Measurements from ENCODE around the gene TLCD4. TPM values are rescaled to one million over a fixed set of nuclear protein-coding genes. Genes with fewer than 3 reads are reported as not detected.
"Not testable (repeated sequence)": the region's sequence is repeated elsewhere in the genome, so short reads cannot be mapped to it uniquely, and the experiment has no call there.

TLCD4 gene
- total RNA-seq, 2 experiments from 2014 or later, result 0.07 to 0.12 TPM

DNA sequence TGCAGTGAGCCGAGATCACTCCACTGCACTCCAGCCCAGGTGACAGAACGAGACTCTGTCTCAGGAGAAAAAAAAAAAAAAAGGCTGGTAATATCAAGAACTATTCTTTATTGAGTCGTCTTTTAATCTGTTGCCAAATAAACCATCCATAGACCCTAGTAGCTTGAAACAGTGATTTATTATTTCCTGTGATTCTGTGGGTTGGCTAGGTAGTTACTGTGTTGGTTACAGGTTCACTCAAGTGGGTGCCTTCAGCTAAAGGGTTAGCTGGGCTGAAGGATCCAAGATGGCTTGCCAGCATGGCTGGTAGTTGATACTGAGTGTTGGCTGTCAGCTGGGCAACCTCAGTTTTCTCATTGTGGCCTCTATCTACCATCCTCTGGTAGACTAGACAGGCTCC lies 9.2 kb downstream of the TLCD4 start:
- Mint-ChIP-seq H3K36me3 (ENCODE audit: low read depth) (no peaks in the 10 kb centered on the region), H3K4me1 (ENCODE audit: low read depth) (no peaks in the 10 kb centered on the region), H3K4me3 (no peak overlapping the region), H3K27ac (no peak overlapping the region), H3K27me3 (ENCODE audit: low read depth) (peaks cover 7% of the 10 kb centered on the region), H3K9me3 (no peaks in the 10 kb centered on the region)
- CTCF ChIA-PET, result interaction anchor here (2.3 kb wide), 1 partner anchor 272 kb away, joined by 6 read pairs; no protein-coding TSS in a partner anchor
- DNase-seq, result no peak
- intact Hi-C loops (cut with micrococcal nuclease), result no loop called here

DNA sequence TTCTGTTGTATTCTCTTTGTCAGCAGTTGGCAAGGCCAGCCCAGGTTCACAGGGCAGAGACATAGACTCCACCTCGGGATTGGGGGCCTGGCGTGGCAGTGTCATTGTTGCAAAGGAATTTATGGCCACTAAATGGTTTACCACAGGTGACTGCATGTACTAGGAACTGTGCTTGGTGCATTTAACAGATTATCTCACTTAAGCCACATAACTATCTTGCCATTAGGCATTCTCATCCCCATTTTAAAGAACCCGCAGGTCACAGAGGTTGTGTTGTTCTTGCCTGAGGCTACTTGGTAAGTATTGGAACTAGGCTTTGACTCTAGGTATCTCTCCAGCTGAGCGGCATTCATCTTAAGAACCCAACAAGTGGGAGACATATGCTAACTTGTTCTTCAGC lies 9.7 kb downstream of the TLCD4 start:
- CTCF ChIA-PET, result interaction anchor here (1.0 kb wide), 1 partner anchor 271 kb away, joined by 4 read pairs; no protein-coding TSS in a partner anchor
- Mint-ChIP-seq H3K4me3 (no peak overlapping the region), H3K9me3 (no peaks in the 10 kb centered on the region), H3K36me3 (ENCODE audit: low read depth) (no peaks in the 10 kb centered on the region), H3K27me3 (ENCODE audit: low read depth) (peaks cover 5% of the 10 kb centered on the region), H3K27ac (no peak overlapping the region), H3K4me1 (ENCODE audit: low read depth) (no peaks in the 10 kb centered on the region)
- intact Hi-C loops (cut with micrococcal nuclease), result no loop called here
- DNase-seq, result no peak

- CTCF ChIA-PET, result interaction anchor here (1.0 kb wide), 1 partner anchor 272 kb away, joined by 4 read pairs; no protein-coding TSS in a partner anchor
- no peak overlapping the region for H3K27ac Mint-ChIP-seq
- no peaks in the 10 kb centered on the region for H3K9me3 Mint-ChIP-seq
- H3K36me3 Mint-ChIP-seq (ENCODE audit: low read depth), result no peaks in the 10 kb centered on the region
- intact Hi-C loops (cut with micrococcal nuclease), result no loop called here
- no peak overlapping the region for H3K4me3 Mint-ChIP-seq
- DNase-seq, result no peak
- peaks cover 1% of the 10 kb centered on the region for H3K27me3 Mint-ChIP-seq (ENCODE audit: low read depth)
- no peaks in the 10 kb centered on the region for H3K4me1 Mint-ChIP-seq (ENCODE audit: low read depth)
Measured at GRCh38 chr1:95127380-95127779, 10.2 kb downstream of the TLCD4 start.

GRCh38 chr1:95132762-95133161 lies 15.6 kb downstream of the TLCD4 start:
- Mint-ChIP-seq H3K27ac (no peak overlapping the region), H3K9me3 (no peaks in the 10 kb centered on the region), H3K36me3 (ENCODE audit: low read depth) (no peaks in the 10 kb centered on the region), H3K27me3 (ENCODE audit: low read depth) (peaks cover 5% of the 10 kb centered on the region), H3K4me3 (no peak overlapping the region), H3K4me1 (ENCODE audit: low read depth) (no peaks in the 10 kb centered on the region)
- intact Hi-C loops (cut with micrococcal nuclease), result no loop called here
- CTCF ChIA-PET, result interaction anchor here (1.1 kb wide), 1 partner anchor 13 kb away, joined by 3 read pairs; no protein-coding TSS in a partner anchor
- DNase-seq, result no peak

DNA sequence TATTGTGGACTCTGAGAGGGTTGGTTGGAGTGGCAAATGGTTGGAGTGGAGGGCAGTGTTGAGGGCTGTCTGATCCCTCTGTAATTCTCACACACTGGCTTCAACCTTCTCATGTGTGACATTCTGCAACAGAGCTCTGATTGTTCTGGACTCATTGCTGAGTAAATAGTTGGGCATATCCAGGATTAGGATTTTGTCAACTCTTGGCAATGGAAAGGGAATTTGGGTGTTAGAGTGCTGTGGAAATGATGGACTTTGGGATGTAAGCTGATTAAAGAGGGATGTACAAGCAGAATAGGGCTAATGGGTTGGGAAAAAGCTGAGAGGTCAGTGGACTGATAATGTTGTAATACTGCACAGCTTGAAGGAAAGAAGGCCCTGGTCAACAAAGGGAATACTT lies 16.5 kb downstream of the TLCD4 start:
- Mint-ChIP-seq H3K9me3 (no peaks in the 10 kb centered on the region), H3K4me1 (ENCODE audit: low read depth) (no peaks in the 10 kb centered on the region), H3K27ac (no peak overlapping the region), H3K4me3 (no peak overlapping the region), H3K27me3 (ENCODE audit: low read depth) (peaks cover 5% of the 10 kb centered on the region), H3K36me3 (ENCODE audit: low read depth) (no peaks in the 10 kb centered on the region)
- intact Hi-C loops (cut with micrococcal nuclease), result no loop called here
- no peak for DNase-seq
- CTCF ChIA-PET, result no interaction called here

GRCh38 chr1:95138223-95138622 lies 21.1 kb downstream of the TLCD4 start:
- Mint-ChIP-seq H3K4me3 (no peak overlapping the region), H3K27ac (no peak overlapping the region), H3K36me3 (ENCODE audit: low read depth) (no peaks in the 10 kb centered on the region), H3K9me3 (no peaks in the 10 kb centered on the region), H3K4me1 (ENCODE audit: low read depth) (no peaks in the 10 kb centered on the region), H3K27me3 (ENCODE audit: low read depth) (peaks cover 5% of the 10 kb centered on the region)
- DNase-seq, result no peak
- intact Hi-C loops (cut with micrococcal nuclease), result no loop called here
- CTCF ChIA-PET, result no interaction called here

- Mint-ChIP-seq H3K27me3 (ENCODE audit: low read depth) (peaks cover 5% of the 10 kb centered on the region), H3K9me3 (no peaks in the 10 kb centered on the region), H3K4me1 (ENCODE audit: low read depth) (no peaks in the 10 kb centered on the region), H3K4me3 (no peak overlapping the region), H3K36me3 (ENCODE audit: low read depth) (no peaks in the 10 kb centered on the region), H3K27ac (no peak overlapping the region)
- CTCF ChIA-PET, result interaction anchor here (0.6 kb wide), 2 partner anchors 846 to 1430 kb away, joined by 4 to 5 read pairs; no protein-coding TSS in a partner anchor
- intact Hi-C loops (cut with micrococcal nuclease), result no loop called here
- DNase-seq, result no peak
Measured at GRCh38 chr1:95139039-95139438, 21.9 kb downstream of the TLCD4 start.

DNA sequence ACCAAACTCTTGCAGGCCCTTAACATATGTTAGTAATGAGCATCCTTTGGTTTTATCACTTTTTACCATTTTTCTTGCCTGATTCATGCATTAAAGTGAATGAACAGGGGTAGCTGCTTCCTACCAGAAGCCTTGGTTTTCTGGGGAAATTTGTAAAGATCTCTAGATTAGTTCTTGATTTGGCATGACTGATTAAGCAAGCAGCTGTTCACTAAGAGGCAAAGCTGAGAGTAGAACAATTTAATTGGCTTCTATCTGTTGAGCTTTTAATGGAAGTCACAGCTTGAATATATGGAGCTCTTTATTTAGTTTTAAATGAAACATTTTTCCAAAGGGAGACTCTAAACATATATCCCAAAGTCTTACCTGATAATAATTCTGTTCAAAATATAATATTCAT lies 23.6 kb downstream of the TLCD4 start:
- Mint-ChIP-seq H3K27me3 (ENCODE audit: low read depth) (peaks cover 5% of the 10 kb centered on the region), H3K4me1 (ENCODE audit: low read depth) (no peaks in the 10 kb centered on the region), H3K27ac (no peak overlapping the region), H3K36me3 (ENCODE audit: low read depth) (no peaks in the 10 kb centered on the region), H3K9me3 (no peaks in the 10 kb centered on the region), H3K4me3 (no peak overlapping the region)
- intact Hi-C loops (cut with micrococcal nuclease), result no loop called here
- CTCF ChIA-PET, result no interaction called here
- no peak for DNase-seq

GRCh38 chr1:95145493-95145892 lies 28.3 kb downstream of the TLCD4 start:
- intact Hi-C loops (cut with micrococcal nuclease), result no loop called here
- H3K4me3 Mint-ChIP-seq, result no peak overlapping the region
- DNase-seq, result no peak
- H3K36me3 Mint-ChIP-seq (ENCODE audit: low read depth), result no peaks in the 10 kb centered on the region
- no peaks in the 10 kb centered on the region for H3K27me3 Mint-ChIP-seq (ENCODE audit: low read depth)
- no peak overlapping the region for H3K27ac Mint-ChIP-seq
- H3K4me1 Mint-ChIP-seq (ENCODE audit: low read depth), result no peaks in the 10 kb centered on the region
- CTCF ChIA-PET, result interaction anchor here (0.6 kb wide), 1 partner anchor 133 kb away, joined by 3 read pairs; no protein-coding TSS in a partner anchor
- H3K9me3 Mint-ChIP-seq, result no peaks in the 10 kb centered on the region

GRCh38 chr1:95146637-95147036 lies 29.5 kb downstream of the TLCD4 start:
- intact Hi-C loops (cut with micrococcal nuclease), result no loop called here
- no peaks in the 10 kb centered on the region for H3K36me3 Mint-ChIP-seq (ENCODE audit: low read depth)
- H3K9me3 Mint-ChIP-seq, result no peaks in the 10 kb centered on the region
- no peaks in the 10 kb centered on the region for H3K27me3 Mint-ChIP-seq (ENCODE audit: low read depth)
- DNase-seq, result no peak
- H3K4me3 Mint-ChIP-seq, result no peak overlapping the region
- no peaks in the 10 kb centered on the region for H3K4me1 Mint-ChIP-seq (ENCODE audit: low read depth)
- CTCF ChIA-PET, result no interaction called here
- no peak overlapping the region for H3K27ac Mint-ChIP-seq

DNA sequence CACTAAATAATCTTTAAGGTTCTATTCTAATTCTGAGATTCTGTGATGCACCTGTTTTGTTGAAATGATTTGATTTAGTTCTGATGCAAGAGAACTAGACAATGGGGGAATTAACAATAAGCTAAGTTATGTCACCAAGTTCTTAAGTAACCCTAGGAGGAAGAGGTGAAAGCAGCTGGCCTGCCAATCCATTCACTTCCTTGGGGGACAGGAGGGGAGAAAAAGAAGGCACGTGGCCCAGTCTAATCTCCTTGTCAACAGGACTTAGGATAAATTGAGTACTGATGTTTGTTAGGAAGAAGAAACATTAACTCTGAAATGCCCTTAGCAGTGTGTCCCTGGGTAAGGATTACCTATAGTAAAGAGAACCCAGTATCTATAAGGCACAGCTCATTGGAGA lies 36.9 kb downstream of the TLCD4 start:
- no peak for DNase-seq
- no peaks in the 10 kb centered on the region for H3K9me3 Mint-ChIP-seq
- no peaks in the 10 kb centered on the region for H3K4me1 Mint-ChIP-seq (ENCODE audit: low read depth)
- CTCF ChIA-PET, result no interaction called here
- no peaks in the 10 kb centered on the region for H3K36me3 Mint-ChIP-seq (ENCODE audit: low read depth)
- H3K4me3 Mint-ChIP-seq, result no peak overlapping the region
- no peaks in the 10 kb centered on the region for H3K27me3 Mint-ChIP-seq (ENCODE audit: low read depth)
- H3K27ac Mint-ChIP-seq, result no peak overlapping the region
- intact Hi-C loops (cut with micrococcal nuclease), result no loop called here

DNA sequence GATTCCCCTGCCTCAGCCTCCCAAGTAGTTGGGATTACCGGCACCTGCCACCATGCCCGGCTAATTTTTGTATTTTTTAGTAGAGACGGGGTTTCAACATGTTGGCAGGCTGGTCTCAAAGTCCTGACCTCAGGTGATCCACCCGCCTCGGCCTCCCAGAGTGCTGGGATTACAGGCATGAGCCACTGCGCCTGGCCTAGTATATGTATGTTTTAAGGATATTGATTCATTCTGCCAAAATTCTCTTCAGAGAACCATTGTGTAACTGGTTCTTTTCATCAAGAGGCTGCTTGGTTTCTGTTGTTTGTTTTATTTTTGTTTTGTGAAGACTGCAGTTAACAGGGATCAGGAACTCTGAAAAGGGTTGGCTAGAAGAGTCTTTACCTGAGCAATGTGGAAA lies 48.4 kb downstream of the TLCD4 start:
- intact Hi-C loops (cut with micrococcal nuclease); H3K27ac Mint-ChIP-seq; H3K9me3 Mint-ChIP-seq; H3K4me1 Mint-ChIP-seq (ENCODE audit: low read depth); CTCF ChIA-PET; H3K36me3 Mint-ChIP-seq (ENCODE audit: low read depth); DNase-seq; H3K4me3 Mint-ChIP-seq: not testable (repeated sequence)
- peaks cover 14% of the 10 kb centered on the region for H3K27me3 Mint-ChIP-seq (ENCODE audit: low read depth)

Data from activated naive CD4-positive, alpha-beta T cell treated with anti-CD3 and anti-CD28 coated beads for 36 hours (primary cell).